ENCODE measurements around the gene SNX27.

Gene SNX27

DNA sequence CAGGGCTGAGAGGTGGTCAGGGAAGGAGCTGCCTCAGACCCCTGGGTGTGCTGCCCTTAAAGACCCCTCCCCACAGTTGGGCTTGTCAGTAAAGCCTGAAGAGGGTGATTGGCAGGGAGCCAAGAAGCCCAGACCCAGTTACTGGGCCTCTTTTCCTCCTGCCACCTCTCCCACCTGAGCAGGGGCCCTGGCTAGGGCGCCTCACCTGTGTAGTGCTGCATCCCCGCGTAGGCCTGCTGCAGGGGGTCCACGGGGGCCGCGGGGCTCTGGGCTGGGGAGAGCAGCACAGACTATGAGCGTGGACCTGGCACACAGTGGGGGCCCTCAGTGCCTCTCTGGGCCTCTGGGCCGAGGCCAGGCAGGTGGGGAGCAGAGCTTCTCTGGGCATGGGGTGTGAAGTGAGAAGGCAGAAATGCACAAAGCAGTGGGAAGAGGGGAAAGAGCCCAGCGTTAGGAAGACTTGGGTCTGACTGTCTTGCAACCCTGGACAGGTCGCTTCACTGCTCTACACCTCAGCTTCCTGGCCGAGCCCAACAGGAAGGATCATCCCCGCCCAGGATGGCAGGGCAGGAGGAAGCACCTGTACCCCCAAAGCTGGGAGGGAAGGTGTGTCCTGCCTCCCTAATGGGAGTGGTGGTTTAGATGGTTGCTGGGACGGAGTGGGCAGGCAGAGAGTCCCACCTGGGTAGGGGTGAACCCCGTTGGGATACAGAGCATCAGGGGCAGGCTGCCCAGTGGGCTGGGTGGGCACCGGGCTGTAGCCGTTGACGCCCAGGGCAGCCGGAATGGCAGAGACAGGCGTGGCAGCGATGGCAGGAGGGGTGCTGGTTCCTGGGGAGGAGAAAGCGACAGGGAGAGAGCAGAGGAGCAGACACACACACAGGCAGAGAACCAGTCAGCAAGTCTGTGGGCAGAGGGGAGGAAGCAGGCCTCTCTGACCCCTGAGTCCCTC lies 94.9 kb downstream of the SNX27 start:
- DNase-seq: no peak

DNA sequence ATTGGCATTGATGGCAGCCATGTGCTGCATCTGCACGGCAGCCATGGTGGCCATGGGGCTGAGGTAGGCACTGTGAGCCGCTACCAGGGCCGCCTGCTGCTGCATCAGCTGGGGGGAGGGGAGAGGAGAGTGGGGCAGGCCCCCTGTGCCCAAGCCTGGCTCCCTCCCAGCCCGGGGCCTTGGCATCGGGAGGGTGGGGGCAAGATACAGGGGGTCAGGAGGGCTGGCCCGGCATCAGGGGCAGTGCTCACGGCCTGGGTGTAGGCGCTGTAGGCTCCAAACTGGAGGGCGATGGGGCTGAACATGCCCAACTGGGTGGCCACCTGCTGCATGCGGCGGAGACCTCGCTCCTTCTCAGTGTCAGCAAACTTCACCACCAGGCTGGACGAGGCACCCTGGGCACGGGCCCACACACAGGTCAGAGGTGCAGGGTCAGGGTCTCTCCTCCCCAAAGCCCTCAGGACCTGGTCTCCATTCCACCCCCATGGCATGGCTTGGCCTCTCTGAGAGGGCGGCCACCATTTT lies 95.8 kb downstream of the SNX27 start:
- no peak for DNase-seq

DNA sequence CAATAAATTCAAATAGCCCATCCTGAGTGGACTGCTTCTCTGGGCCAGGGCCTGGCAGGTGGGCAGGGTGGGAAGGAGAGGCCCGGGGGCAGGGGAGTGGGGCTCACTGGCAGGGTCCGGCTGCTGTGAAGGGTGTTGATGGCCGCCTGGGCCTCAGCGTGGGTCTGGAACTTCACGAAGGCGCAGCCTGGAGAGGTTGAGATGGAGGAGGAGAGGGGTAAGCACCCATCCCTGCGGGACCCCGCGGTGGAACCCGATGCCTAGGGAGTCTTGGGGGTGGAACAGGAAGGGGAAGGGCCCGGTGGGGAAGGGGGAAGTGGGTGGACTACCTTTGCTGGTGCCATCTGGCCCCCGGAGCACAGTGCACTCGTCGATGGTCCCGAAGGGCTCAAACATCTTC lies 97.0 kb downstream of the SNX27 start:
- DNase-seq: no peak

DNA sequence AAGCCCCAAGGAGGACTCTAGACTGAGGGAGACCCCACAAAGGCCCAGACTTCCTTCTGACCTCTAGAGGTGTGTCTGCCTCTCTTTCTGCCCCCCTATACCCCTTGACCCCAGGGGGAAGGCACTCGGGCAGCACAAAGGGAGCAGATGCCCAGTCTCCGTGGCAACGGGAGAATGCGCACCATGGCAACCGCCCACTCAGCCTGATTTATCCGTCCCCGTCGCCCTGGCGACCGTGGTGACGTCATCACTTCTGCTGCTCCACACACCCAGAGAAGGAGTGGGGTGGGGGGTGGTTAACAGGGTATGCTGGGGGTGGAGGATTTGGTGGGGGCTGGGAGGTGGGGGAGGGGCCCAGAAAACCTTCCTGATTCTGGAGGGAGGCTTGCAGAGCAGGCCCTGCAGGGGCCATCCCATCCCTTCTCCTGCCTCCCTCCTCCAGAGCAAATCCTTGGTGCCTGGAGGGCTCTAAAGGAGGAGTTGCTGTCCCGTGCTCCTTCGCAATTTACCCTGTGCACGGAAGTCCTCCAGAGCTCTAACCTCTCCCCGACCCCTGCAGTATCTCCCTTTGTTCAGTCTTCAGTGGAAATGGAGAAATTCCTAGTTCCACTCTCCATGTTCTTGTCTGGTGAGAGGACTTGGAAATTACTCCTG lies 98.5 kb downstream of the SNX27 start:
- peak; percentile 19 for DNase-seq

DNA sequence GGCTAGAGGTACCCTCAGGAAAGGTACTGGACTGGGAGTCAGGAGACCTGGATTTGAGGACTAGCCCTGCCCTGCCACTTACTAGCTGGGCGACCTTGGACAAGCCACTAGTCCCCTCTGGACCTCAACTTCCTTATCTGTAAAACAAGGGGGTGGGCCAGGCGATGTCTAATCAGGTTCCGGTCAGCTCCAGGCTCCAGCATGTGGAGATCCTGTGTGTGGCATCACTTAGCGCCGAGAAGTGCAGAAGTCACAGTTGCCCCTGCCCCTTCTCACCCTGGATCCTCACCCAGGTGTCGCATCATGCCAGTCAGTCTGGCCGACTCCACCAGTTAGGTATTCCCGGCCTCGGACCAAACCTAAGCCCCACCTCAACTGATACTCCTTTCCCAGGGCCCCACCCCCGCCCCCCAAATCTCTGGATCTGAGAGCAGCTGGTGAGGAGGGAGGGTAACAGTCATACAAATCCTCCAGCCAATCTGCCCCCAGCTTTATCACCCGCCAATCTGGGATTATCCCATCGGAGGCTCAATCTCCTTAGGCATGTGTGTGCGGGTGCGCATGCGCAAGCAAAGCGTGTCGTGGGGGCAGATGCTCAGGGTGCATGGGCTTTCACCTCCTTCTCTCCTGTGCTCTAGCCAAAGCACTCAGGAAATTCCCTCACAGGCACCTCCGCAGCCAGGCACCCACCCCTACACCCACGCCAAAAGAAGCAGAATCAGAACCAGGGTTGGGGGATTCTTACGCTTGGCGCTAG lies 99.4 kb downstream of the SNX27 start:
- DNase-seq: no peak

DNA sequence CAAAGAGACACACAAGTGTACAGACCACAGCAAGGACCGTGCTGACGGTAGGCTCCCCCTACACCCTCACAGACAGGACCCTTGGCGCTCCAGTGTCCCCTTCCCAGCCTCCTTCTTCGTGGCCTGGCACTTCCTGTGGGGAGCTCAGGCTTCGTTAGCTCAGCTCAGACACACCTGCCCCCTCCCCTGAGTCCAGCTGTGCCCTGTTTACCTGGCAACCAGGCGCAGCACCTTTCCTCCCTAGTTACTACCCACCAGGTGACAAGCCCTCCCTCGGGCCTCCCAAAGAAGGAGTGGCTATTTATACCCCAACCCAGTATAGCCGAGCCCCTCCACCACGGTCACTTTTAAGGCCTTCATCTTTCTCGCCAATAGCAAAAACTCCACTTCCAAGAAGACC lies 100.1 kb downstream of the SNX27 start:
- DNase-seq: no peak

DNA sequence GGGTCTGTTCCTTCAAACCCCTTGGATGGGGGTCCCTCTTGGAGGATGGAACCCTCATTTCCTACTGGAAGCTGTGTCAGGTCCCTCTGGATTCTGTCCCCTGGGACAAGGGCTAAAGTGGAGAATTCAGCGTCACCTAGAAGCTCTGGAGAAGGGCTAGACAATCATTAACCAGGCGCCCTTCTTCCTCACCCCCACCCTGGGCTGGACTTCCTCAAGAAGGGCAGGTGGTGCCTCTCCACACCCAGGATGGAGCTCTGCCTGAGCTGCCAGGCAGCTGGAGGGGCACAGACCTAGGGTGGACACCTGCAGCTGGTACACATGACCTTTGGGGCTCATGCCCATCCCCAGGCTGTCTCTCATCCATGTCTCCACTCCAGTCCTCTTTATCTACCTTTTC lies 101.2 kb downstream of the SNX27 start:
- DNase-seq: no peak

DNA sequence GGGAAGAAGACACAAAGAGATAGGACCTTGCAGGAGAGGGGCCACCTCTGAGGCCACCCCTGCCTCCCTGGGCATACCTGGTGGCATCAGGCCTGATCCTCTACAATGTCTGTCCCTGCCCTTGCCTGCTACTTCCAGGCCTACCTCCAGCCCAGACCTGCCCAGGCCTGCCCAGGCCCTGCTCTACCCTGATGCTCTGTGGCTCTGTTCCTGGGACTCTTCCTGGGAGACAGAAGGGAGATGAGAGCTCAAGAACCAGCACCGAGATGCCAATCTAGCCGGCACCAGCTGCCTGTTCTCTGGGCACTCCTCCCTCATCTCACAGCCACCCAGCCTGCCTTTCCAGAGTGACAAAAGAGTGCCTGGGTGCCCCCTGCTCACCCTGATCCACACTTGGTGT lies 102.0 kb downstream of the SNX27 start:
- DNase-seq: no peak

DNA sequence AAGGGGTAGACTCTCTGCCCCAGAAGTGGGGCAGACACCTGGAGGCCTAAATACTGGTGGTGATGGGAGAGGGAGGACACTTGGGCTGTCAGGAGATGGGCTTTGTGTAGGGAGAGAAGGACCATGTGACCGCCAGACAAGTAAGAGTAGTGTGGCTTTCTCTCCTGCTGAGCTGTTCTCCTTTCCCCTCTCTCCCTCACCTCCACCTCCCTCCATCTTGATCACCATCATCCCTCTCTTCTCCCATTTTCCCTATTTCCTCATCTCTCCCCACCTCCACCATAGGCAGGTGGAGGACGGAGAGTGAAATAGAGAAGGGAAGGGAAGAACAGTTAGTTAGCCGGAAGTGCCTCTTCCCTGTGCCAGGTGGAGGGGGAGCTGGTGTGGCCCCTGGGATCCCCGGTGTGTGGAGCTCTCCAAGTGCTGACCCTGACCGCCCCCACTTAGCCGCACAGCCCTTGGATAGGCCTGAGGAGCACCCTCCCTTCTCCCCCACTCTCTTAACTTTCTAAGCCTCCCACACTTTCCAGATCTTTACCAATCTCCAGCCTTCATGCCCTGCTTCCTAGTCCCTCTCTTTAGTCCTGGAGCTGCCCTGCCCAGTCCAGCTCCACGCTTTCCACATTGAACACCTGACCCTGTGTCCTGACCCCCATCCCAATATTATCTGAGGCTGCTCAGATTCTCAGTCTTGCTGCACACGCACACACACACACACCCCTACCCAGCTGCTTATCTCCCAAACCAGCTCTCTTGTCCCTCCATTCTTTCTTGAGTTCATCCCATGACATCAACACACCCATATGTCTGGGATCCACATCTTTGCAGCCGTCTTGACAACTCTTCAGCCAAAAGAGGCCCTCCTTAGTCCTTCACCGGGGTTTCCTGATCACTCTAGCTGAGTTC lies 103.2 kb downstream of the SNX27 start:
- no peak for DNase-seq

DNA sequence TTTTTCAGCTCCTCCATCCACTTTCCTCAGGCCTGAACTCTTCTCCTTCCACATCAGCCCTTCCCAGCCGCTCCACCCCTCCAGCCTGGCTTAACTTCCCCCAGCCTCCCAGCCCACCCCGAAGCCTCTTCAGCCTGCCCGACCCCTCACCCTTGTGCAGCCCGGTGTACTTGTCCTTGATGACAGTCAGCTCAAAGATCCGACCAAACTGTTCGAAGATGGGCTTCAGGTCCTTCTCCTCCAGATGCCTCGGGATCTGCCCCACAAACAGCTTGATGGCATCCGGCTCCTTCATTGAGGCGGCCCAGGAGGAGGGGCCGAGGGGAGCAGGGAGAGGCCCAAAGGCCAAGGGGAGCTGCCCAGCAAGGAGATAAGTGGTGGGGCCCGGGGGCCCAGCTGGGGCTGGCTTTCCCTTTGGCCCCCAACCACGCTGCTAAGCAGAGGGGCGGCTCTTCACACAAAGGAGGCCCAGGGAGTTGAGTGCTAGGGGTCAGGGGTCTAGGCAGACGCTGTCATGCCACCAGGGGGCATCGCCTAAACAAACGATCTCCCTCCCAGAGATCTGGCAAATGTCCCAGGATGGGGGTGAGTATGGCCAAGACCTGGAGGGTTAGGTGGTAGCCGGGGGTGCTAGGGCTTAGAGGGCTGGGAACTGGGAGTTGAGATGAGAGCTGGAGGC lies 104.0 kb downstream of the SNX27 start:
- no peak for DNase-seq

DNA sequence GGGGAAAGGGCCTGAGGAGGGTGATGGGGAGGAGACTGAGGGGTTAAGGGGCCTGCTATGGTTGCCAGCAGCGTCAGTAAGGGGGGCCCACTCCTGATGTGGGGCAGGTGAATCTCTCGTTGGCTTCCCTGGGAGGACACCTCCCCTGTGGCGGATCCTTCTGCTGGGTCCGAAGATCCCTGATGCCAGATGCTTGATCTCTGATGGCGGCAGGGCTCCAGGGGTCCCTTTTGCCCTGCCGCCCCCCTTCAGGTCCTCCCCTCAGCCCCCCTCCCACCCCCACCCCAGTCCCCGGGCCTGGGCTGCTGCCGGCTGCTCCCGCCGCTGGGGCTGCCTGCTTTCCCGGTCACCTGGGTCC lies 104.5 kb downstream of the SNX27 start:
- no peak for DNase-seq

DNA sequence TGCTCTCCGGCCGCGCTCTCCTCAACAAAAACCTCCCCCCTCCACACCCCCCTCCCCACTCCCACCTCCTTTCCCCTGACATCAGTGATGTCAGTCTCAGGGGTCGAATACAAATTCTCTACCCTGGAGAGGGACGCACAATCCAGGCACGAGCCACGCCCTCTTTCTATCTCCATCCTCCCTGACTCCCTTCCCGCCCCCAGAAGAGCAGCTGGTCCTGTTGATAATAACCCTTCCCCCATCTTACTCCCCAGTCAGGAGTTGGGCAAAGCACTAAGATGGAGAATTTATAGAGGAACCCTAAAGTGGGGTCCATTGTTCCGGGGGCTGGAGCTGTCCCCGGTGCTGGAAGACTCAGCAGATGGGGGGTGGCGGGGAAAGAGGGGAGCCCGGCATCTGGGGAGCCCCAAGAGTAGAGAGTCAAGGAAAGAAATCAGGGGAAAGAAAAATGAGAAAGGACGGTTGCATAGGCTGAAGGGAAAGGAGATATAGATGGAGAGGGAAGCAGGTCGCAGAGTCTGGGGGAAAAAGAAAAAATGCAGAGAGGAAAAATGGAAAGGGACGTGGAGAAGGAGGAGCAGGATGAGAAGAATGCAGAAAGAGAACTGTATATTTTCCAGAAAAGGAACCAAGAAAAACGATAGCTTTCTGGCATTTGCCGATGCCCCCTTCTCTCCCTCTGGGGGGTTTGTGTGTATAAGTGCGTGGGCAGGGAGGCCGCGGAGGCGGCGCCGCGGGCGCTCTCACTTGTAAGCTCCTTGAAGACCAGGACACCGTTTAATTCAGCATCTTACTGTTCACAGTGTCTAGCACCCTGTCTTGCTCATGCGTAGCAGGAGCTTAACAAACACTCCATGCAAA lies 105.2 kb downstream of the SNX27 start, which contains the start of gene CELF3:
CELF3 (minus strand) TSS at position 33 of the 861 bp plus-strand sequence. CDS start 783 bp downstream, outside the sequence.
- DNase-seq: no peak

DNA sequence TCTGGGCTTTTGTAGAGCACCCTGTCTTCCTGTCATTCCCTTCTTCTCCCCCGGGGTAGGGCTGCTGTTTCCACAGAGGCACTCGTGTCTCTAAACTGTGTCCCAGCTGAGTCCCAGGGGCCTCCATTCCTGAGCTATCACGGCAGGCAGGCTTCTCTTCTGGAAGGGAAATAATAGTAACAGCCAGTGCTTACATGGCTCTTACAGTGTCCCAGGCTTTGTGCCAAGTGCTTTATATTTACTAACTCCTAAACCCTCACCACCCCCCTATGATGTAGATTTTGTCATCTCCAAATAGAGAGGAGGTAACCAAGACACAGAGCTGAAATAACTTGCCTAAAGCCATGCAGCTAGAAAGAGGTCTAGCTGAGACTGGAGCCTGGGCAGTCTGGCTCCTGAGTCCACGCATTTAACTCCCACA lies 106.2 kb downstream of the SNX27 start:
- DNase-seq: no peak

DNA sequence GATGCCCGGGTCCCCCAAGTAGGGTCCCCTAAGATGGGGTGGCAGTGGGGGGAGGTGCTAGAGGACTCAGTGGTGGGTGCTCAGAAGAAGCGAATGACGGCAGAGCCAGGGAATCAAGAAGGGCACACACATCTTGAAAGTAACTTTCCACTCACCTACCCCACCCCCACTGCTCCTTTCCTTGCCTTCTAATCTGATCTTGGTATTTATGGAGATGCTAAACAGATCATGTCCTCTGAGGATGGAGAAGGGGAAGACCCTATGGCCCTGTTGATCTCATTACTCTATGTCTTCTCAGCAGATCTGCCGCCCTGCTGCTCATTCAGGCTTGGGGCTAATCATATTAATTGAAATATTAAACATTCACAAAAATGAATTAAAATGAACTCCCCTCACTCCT lies 106.8 kb downstream of the SNX27 start:
- no peak for DNase-seq

DNA sequence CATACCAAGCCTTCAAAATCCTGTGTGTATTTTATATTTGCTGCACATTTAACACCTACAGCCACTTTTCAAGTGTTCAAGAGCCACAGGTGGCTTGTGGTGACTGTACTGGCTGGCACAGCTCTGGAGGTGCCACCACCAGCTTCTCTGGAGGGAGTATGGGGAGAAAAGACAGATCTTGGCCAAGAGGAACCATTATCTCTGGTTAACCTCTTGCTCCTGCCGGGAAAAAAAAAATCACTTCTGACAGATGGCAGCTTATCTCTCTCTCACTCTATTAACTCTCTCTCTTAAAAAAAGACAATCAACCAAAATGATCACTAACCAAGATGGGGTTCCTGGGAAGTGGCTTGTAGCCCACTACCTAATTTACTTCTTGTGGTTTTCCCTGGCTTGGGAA lies 108.3 kb downstream of the SNX27 start:
- DNase-seq: no peak

DNA sequence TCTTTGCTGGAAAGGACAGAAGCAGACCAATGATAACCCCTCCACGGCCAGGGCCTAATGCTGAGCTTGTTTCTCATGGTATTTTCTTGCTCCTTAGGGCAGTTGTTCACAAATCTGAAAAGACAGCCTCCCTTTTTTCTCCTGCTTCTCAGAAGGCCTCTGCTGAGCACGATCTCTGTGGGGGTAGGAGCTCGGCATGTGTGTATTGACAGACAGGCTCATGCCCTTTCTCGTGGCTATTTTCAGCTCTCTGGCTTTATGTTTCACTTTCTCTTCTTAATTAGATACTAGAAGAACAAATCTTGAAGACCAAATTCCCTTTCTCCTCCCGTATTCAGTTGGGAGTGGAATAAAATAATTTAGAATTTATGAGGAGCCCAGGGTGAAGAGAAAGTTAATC lies 108.7 kb downstream of the SNX27 start:
- DNase-seq: no peak

DNA sequence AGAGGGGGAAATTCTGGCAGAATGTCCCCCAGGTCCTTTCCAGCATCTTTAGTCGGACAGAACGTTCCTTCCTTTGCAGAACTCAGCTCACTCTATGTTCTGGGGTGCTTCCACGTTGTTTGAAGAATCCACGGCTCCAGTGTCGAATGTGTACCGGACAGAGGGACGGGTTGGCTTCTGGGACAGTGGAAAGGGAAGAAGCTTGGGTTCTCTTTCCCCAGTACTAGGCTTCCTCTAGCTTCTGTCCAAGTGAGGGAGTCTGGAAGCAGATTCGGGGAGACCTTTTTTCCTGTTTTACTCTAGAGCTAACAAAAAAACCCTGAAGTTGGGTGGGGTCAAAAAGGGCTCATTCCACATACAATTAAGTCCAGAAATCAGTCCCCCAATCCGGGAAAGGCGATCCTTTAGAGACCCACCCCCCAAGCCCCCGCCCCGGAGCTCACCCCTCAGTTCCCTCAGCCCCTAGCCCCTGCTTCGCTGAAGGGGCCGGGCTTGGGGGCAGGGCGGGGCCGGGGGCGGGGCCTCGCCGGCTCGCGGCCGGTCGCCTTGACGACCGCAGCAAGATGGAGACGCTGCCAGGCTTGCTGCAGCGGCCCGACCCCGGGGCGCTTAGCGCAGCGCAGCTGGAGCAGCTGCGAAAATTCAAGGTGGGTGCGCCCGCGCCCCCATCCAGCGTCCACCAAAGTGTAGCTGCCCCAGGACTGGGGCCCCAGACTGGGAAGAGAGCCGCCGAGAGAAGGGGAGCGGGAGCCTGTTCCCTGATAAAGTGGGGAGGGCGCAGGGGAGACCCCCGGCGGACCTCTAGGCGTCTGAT lies 109.3 kb downstream of the SNX27 start, which contains the start of gene RIIAD1:
RIIAD1 (plus strand) TSS at position 549 of the 814 bp plus-strand sequence; CDS start at position 564, 15 bp downstream.
- DNase-seq: peak; percentile 20

DNA sequence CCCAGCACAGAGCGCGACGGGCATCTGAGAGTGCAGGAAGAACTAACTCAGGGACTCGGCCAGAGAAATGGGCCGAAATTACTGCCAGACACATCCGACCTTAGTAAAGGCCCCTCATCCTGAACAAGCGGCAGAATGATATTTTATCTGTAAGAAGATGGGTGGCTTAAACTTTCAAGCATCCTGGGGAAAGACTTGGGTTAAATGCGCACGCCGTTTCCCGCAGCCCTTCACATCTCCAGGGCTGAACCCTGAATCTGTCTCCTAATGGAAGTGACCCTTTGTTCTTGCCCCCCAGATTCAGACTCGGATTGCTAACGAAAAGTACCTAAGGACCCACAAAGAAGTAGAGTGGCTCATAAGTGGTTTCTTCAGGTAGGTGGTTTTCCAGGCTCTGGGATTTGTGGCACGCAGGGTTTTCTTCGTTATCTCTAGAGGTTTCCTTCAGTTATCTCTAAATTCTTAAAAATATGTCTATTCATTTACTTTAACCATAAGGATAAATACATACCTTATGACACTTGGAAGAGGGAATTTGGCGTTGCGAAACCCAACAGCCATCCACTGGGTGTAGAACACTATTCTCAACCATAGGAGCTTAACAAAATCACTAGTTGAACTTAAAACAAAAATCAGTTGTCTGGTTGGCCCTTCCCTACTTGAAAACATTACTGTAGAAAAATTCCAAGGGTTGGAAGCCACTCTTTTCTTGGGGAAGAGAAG lies 110.1 kb downstream of the SNX27 start:
- DNase-seq: no peak
